A204.1 (cell line): ENCODE data around the gene TRIM29.
"Not testable (repeated sequence)": the region's sequence is repeated elsewhere in the genome, so short reads cannot be mapped to it uniquely, and the experiment has no call there.

Experiments used
- FAIRE-seq: peaks from 2 replicates; lab custom pipeline; 2012; peaks lifted over from hg19 to GRCh38; lab: Jason Lieb, UNC

The TRIM29 gene

GRCh38 chr11:120137611-120138521 lies at the start of gene TRIM29:
TSS of gene TRIM29 (minus strand) at chr11:120138113. CDS start at chr11:120138031, 82 bp downstream.
- no peak for FAIRE-seq

- FAIRE-seq, result no peak
Measured at GRCh38 chr11:120186774-120187591, 49.1 kb upstream of the TRIM29 start.

GRCh38 chr11:120186456-120186773 lies 48.5 kb upstream of the TRIM29 start:
- no peak for FAIRE-seq

GRCh38 chr11:120185706-120186455 lies 48.0 kb upstream of the TRIM29 start:
- FAIRE-seq, result no peak

- FAIRE-seq, result no peak
Measured at GRCh38 chr11:120184946-120185705, 47.2 kb upstream of the TRIM29 start.

GRCh38 chr11:120184371-120184945 lies 46.5 kb upstream of the TRIM29 start:
- FAIRE-seq, result no peak

- FAIRE-seq, result no peak
Measured at GRCh38 chr11:120183701-120184141, 45.8 kb upstream of the TRIM29 start.

GRCh38 chr11:120182790-120183491 lies 45.0 kb upstream of the TRIM29 start:
- no peak for FAIRE-seq

GRCh38 chr11:120182372-120182771 lies 44.5 kb upstream of the TRIM29 start:
- no peak for FAIRE-seq

GRCh38 chr11:120181376-120181975 lies 43.6 kb upstream of the TRIM29 start:
- FAIRE-seq, result no peak

- FAIRE-seq, result no peak
Measured at GRCh38 chr11:120180551-120181232, 42.8 kb upstream of the TRIM29 start.

- not testable (repeated sequence) for FAIRE-seq
Measured at GRCh38 chr11:120180063-120180462, 42.1 kb upstream of the TRIM29 start.

- no peak for FAIRE-seq
Measured at GRCh38 chr11:120179057-120179672, 41.3 kb upstream of the TRIM29 start.

GRCh38 chr11:120178561-120179056 lies 40.7 kb upstream of the TRIM29 start:
- FAIRE-seq, result no peak

GRCh38 chr11:120174866-120175265 lies 37.0 kb upstream of the TRIM29 start:
- FAIRE-seq, result no peak

- no peak for FAIRE-seq
Measured at GRCh38 chr11:120173807-120174206, 35.9 kb upstream of the TRIM29 start.

GRCh38 chr11:120173019-120173705 lies 35.2 kb upstream of the TRIM29 start:
- FAIRE-seq, result no peak
